Activated CD4-positive, alpha-beta T cell treated with anti-CD3 and anti-CD28 coated beads, Interleukin-2, amount 10 ng/mL, durations not matched to agents 24 days and 14 days (primary cell): Measurements from ENCODE around the gene CDK8. TPM values are rescaled to one million over a fixed set of nuclear protein-coding genes. Genes with fewer than 3 reads are reported as not detected.
"Not testable (repeated sequence)": the region's sequence is repeated elsewhere in the genome, so short reads cannot be mapped to it uniquely, and the experiment has no call there.

Experiments used
- DNase-seq: peaks from one replicate; pipeline ENCODE4 v3.0.0; 2022
- H3K27ac Mint-ChIP-seq: one replicate; pipeline ENCODE4 v1.8.0; 2022; ENCODE audit warnings: mild to moderate bottlenecking, mixed read lengths
- H3K27me3 Mint-ChIP-seq: one replicate; pipeline ENCODE4 v1.8.0; 2022; ENCODE audit warnings: mixed read lengths
- H3K36me3 Mint-ChIP-seq: one replicate; pipeline ENCODE4 v1.8.0; 2022; ENCODE audit warnings: low read depth, mild to moderate bottlenecking, mixed read lengths
- H3K4me1 Mint-ChIP-seq: one replicate; pipeline ENCODE4 v1.8.0; 2021; ENCODE audit warnings: mixed read lengths
- H3K4me3 Mint-ChIP-seq: one replicate; pipeline ENCODE4 v1.8.0; 2022; ENCODE audit warnings: mild to moderate bottlenecking, moderate library complexity, mixed read lengths
- H3K9me3 Mint-ChIP-seq: one replicate; pipeline ENCODE4 v1.8.0; 2021; ENCODE audit warnings: mixed read lengths
- intact Hi-C: fragments of 100-400 bp; cut with micrococcal nuclease; formaldehyde crosslinking; loops from one replicate; pipeline ENCODE4 v1.15.1; 2023
- total RNA-seq: library from RNA; stranded (reverse); gene quantifications from 2 replicates; pipeline ENCODE4 v1.2.3, GENCODE V29; 2022

The CDK8 gene
- total RNA-seq, 1 donor from 2014 or later = 20.0 TPM

GRCh38 chr13:26259634-26260033 lies 5.7 kb downstream of the CDK8 start:
- no peaks in the 10 kb centered on the region for H3K9me3 Mint-ChIP-seq
- DNase-seq = no peak
- peaks cover 21% of the 10 kb centered on the region for H3K4me1 Mint-ChIP-seq
- H3K27me3 Mint-ChIP-seq = no peaks in the 10 kb centered on the region
- H3K4me3 Mint-ChIP-seq = no peak overlapping the region
- intact Hi-C loops = no loop called here
- peaks cover 3% of the 10 kb centered on the region for H3K36me3 Mint-ChIP-seq
- no peak overlapping the region for H3K27ac Mint-ChIP-seq

- no peak overlapping the region for H3K4me3 Mint-ChIP-seq
- no peak for DNase-seq
- no peaks in the 10 kb centered on the region for H3K9me3 Mint-ChIP-seq
- H3K27ac Mint-ChIP-seq = no peak overlapping the region
- H3K4me1 Mint-ChIP-seq = peaks cover 7% of the 10 kb centered on the region
- intact Hi-C loops = no loop called here
- H3K27me3 Mint-ChIP-seq = no peaks in the 10 kb centered on the region
- H3K36me3 Mint-ChIP-seq = no peaks in the 10 kb centered on the region
Measured at GRCh38 chr13:26262156-26262555, 8.2 kb downstream of the CDK8 start.

GRCh38 chr13:26266311-26266710 lies 12.4 kb downstream of the CDK8 start:
- DNase-seq = no peak
- intact Hi-C loops = no loop called here
- peaks cover 5% of the 10 kb centered on the region for H3K4me1 Mint-ChIP-seq
- no peak overlapping the region for H3K27ac Mint-ChIP-seq
- H3K36me3 Mint-ChIP-seq = no peaks in the 10 kb centered on the region
- H3K27me3 Mint-ChIP-seq = no peaks in the 10 kb centered on the region
- H3K4me3 Mint-ChIP-seq = no peak overlapping the region
- H3K9me3 Mint-ChIP-seq = no peaks in the 10 kb centered on the region

GRCh38 chr13:26270707-26271106 lies 16.8 kb downstream of the CDK8 start:
- no peaks in the 10 kb centered on the region for H3K27me3 Mint-ChIP-seq
- H3K4me3 Mint-ChIP-seq = no peak overlapping the region
- no peaks in the 10 kb centered on the region for H3K36me3 Mint-ChIP-seq
- peaks cover 5% of the 10 kb centered on the region for H3K4me1 Mint-ChIP-seq
- intact Hi-C loops = no loop called here
- DNase-seq = no peak
- H3K9me3 Mint-ChIP-seq = no peaks in the 10 kb centered on the region
- H3K27ac Mint-ChIP-seq = no peak overlapping the region

GRCh38 chr13:26272621-26273020 lies 18.7 kb downstream of the CDK8 start:
- no peak overlapping the region for H3K4me3 Mint-ChIP-seq
- no peaks in the 10 kb centered on the region for H3K36me3 Mint-ChIP-seq
- no peak for DNase-seq
- H3K4me1 Mint-ChIP-seq = peaks cover 3% of the 10 kb centered on the region
- intact Hi-C loops = no loop called here
- no peaks in the 10 kb centered on the region for H3K9me3 Mint-ChIP-seq
- H3K27ac Mint-ChIP-seq = no peak overlapping the region
- no peaks in the 10 kb centered on the region for H3K27me3 Mint-ChIP-seq

GRCh38 chr13:26280295-26280694 lies 26.4 kb downstream of the CDK8 start:
- intact Hi-C loops = no loop called here
- H3K36me3 Mint-ChIP-seq = peaks cover 14% of the 10 kb centered on the region
- H3K9me3 Mint-ChIP-seq = peaks cover 6% of the 10 kb centered on the region
- no peak for DNase-seq
- no peak overlapping the region for H3K4me3 Mint-ChIP-seq
- H3K4me1 Mint-ChIP-seq = no peaks in the 10 kb centered on the region
- no peak overlapping the region for H3K27ac Mint-ChIP-seq
- no peaks in the 10 kb centered on the region for H3K27me3 Mint-ChIP-seq

GRCh38 chr13:26280822-26281221 lies 26.9 kb downstream of the CDK8 start:
- DNase-seq = no peak
- Mint-ChIP-seq H3K36me3 (peaks cover 14% of the 10 kb centered on the region), H3K4me3 (no peak overlapping the region), H3K27me3 (no peaks in the 10 kb centered on the region), H3K9me3 (peaks cover 6% of the 10 kb centered on the region), H3K27ac (no peak overlapping the region), H3K4me1 (no peaks in the 10 kb centered on the region)
- intact Hi-C loops = no loop called here

GRCh38 chr13:26285911-26286310 lies 32.0 kb downstream of the CDK8 start:
- H3K36me3 Mint-ChIP-seq, H3K4me3 Mint-ChIP-seq, intact Hi-C loops, H3K27ac Mint-ChIP-seq, DNase-seq, H3K27me3 Mint-ChIP-seq, H3K9me3 Mint-ChIP-seq, H3K4me1 Mint-ChIP-seq: not testable (repeated sequence)

- intact Hi-C loops, DNase-seq, H3K4me1 Mint-ChIP-seq, H3K27me3 Mint-ChIP-seq, H3K36me3 Mint-ChIP-seq, H3K9me3 Mint-ChIP-seq, H3K4me3 Mint-ChIP-seq, H3K27ac Mint-ChIP-seq: not testable (repeated sequence)
Measured at GRCh38 chr13:26288838-26289237, 34.9 kb downstream of the CDK8 start.

GRCh38 chr13:26295812-26296211 lies 41.9 kb downstream of the CDK8 start:
- no peaks in the 10 kb centered on the region for H3K27me3 Mint-ChIP-seq
- peaks cover 7% of the 10 kb centered on the region for H3K9me3 Mint-ChIP-seq
- intact Hi-C loops = no loop called here
- no peaks in the 10 kb centered on the region for H3K36me3 Mint-ChIP-seq
- DNase-seq = no peak
- no peak overlapping the region for H3K4me3 Mint-ChIP-seq
- H3K27ac Mint-ChIP-seq = no peak overlapping the region
- H3K4me1 Mint-ChIP-seq = peaks cover 2% of the 10 kb centered on the region

- no peak overlapping the region for H3K27ac Mint-ChIP-seq
- H3K4me1 Mint-ChIP-seq = peaks cover 6% of the 10 kb centered on the region
- peaks cover 7% of the 10 kb centered on the region for H3K9me3 Mint-ChIP-seq
- H3K36me3 Mint-ChIP-seq = no peaks in the 10 kb centered on the region
- no peak for DNase-seq
- intact Hi-C loops = no loop called here
- H3K4me3 Mint-ChIP-seq = no peak overlapping the region
- no peaks in the 10 kb centered on the region for H3K27me3 Mint-ChIP-seq
Measured at GRCh38 chr13:26299168-26299750, 45.3 kb downstream of the CDK8 start.

GRCh38 chr13:26300140-26300539 lies 46.2 kb downstream of the CDK8 start:
- Mint-ChIP-seq H3K27me3 (no peaks in the 10 kb centered on the region), H3K36me3 (no peaks in the 10 kb centered on the region), H3K9me3 (peaks cover 7% of the 10 kb centered on the region), H3K4me1 (peaks cover 6% of the 10 kb centered on the region), H3K4me3 (no peak overlapping the region), H3K27ac (no peak overlapping the region)
- DNase-seq = no peak
- intact Hi-C loops = no loop called here

- Mint-ChIP-seq H3K36me3 (no peaks in the 10 kb centered on the region), H3K27me3 (no peaks in the 10 kb centered on the region), H3K4me3 (no peak overlapping the region), H3K27ac (no peak overlapping the region), H3K9me3 (peaks cover 5% of the 10 kb centered on the region), H3K4me1 (peaks cover 13% of the 10 kb centered on the region)
- no peak for DNase-seq
- intact Hi-C loops = no loop called here
Measured at GRCh38 chr13:26305676-26306075, 51.7 kb downstream of the CDK8 start.

GRCh38 chr13:26307701-26308100 lies 53.8 kb downstream of the CDK8 start:
- H3K9me3 Mint-ChIP-seq = peaks cover 5% of the 10 kb centered on the region
- H3K36me3 Mint-ChIP-seq = no peaks in the 10 kb centered on the region
- intact Hi-C loops = no loop called here
- H3K27me3 Mint-ChIP-seq = no peaks in the 10 kb centered on the region
- no peak overlapping the region for H3K27ac Mint-ChIP-seq
- H3K4me1 Mint-ChIP-seq = peaks cover 10% of the 10 kb centered on the region
- DNase-seq = no peak
- H3K4me3 Mint-ChIP-seq = no peak overlapping the region

GRCh38 chr13:26308250-26308649 lies 54.3 kb downstream of the CDK8 start:
- no peak for DNase-seq
- peaks cover 5% of the 10 kb centered on the region for H3K9me3 Mint-ChIP-seq
- no peak overlapping the region for H3K27ac Mint-ChIP-seq
- no peaks in the 10 kb centered on the region for H3K36me3 Mint-ChIP-seq
- H3K4me1 Mint-ChIP-seq = peaks cover 10% of the 10 kb centered on the region
- no peaks in the 10 kb centered on the region for H3K27me3 Mint-ChIP-seq
- no peak overlapping the region for H3K4me3 Mint-ChIP-seq
- intact Hi-C loops = no loop called here
